NCI-H1105 (cell line): ENCODE data around the gene LRRC39.
A peak's percentile ranks its signal among the peaks of the same experiment; 100 is the strongest.

ENCODE experiments used
- DNase-seq: peaks from one replicate; lab custom pipeline; 2025; lab: John Stamatoyannopoulos, UW

Gene LRRC39

GRCh38 chr1:100147875-100148274 lies 30.2 kb downstream of the LRRC39 start:
- DNase-seq = no peak

- DNase-seq = no peak
Observed at GRCh38 chr1:100146958-100147357, 31.1 kb downstream of the LRRC39 start.

- no peak for DNase-seq
Observed at GRCh38 chr1:100145116-100145515, 32.9 kb downstream of the LRRC39 start.

GRCh38 chr1:100142343-100142742 lies 35.7 kb downstream of the LRRC39 start:
- DNase-seq = no peak

GRCh38 chr1:100141192-100141591 lies 36.9 kb downstream of the LRRC39 start:
- DNase-seq = no peak

GRCh38 chr1:100137602-100138001 lies 40.5 kb downstream of the LRRC39 start:
- DNase-seq = no peak

- DNase-seq = no peak
Observed at GRCh38 chr1:100134872-100135271, 43.2 kb downstream of the LRRC39 start.

GRCh38 chr1:100132566-100133477 lies 45.2 kb downstream of the LRRC39 start, which contains the start of the genes SASS6 and TRMT13:
Gene SASS6, minus strand, starts transcription at chr1:100132930. Its CDS starts 116 bp downstream, at chr1:100132814.
Gene TRMT13, plus strand, starts transcription at chr1:100133163. Its CDS starts 6 bp downstream, at chr1:100133169.
- DNase-seq = peak; percentile 97

- DNase-seq = no peak
Observed at GRCh38 chr1:100131623-100132022, 46.4 kb downstream of the LRRC39 start.

GRCh38 chr1:100130552-100131077 lies 47.4 kb downstream of the LRRC39 start:
- no peak for DNase-seq

- DNase-seq = no peak
Observed at GRCh38 chr1:100127226-100127625, 50.8 kb downstream of the LRRC39 start.

- DNase-seq = no peak
Observed at GRCh38 chr1:100122177-100122576, 55.9 kb downstream of the LRRC39 start.

- DNase-seq = no peak
Observed at GRCh38 chr1:100115524-100115923, 62.5 kb downstream of the LRRC39 start.

GRCh38 chr1:100109554-100110066 lies 68.4 kb downstream of the LRRC39 start:
- no peak for DNase-seq

GRCh38 chr1:100107696-100108095 lies 70.4 kb downstream of the LRRC39 start:
- DNase-seq = no peak

GRCh38 chr1:100101564-100101963 lies 76.5 kb downstream of the LRRC39 start:
- DNase-seq = no peak

GRCh38 chr1:100100202-100100601 lies 77.9 kb downstream of the LRRC39 start:
- DNase-seq = no peak
